C4-2B (cell line): ENCODE data around the gene DNAJB12.

Source experiments
- H3K27ac ChIP-seq: fragments of 450-650 bp; 2 replicates; pipeline ENCODE4 v1.5.1; 2017
- ZFX ChIP-seq: fragments of 450-650 bp; IDR thresholded peaks from 2 replicates; pipeline ENCODE4 v1.6.1; 2017
- TF ChIP-seq, protein P1 (sequence below): fragments of 450-650 bp; conservative IDR thresholded peaks from 2 replicates; pipeline ENCODE4 v1.5.1; 2017; ENCODE audit warnings: mild to moderate bottlenecking

The DNAJB12 gene

DNA sequence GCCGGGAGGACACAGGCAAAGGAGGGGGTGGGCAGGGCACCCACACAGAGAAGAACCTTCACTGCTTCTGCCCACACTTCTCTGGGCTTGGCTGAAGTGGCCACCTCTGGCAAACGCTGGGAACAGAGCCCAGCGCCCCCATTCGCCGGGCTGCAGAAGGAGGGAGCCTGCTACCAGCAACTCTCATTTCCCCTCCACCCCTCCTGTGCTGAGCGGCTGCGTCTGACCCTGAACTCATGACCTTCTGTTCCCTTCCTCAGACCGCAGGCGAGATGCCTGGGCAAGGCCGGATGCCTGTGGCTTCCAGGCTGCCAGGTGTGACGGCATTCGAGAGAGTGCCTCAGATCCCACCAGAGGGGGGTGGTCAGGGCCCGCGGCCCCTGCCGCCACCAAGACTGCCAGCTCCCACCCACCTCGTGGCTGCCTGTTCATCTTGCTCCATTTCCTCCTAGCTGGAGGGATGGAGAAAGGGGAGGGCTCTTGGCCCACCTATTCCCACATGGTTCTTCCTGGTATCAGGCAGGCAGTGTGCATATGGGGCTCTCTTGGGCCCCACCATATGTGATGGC lies 19.8 kb downstream of the DNAJB12 start:
- TF ChIP-seq, protein P1, sequence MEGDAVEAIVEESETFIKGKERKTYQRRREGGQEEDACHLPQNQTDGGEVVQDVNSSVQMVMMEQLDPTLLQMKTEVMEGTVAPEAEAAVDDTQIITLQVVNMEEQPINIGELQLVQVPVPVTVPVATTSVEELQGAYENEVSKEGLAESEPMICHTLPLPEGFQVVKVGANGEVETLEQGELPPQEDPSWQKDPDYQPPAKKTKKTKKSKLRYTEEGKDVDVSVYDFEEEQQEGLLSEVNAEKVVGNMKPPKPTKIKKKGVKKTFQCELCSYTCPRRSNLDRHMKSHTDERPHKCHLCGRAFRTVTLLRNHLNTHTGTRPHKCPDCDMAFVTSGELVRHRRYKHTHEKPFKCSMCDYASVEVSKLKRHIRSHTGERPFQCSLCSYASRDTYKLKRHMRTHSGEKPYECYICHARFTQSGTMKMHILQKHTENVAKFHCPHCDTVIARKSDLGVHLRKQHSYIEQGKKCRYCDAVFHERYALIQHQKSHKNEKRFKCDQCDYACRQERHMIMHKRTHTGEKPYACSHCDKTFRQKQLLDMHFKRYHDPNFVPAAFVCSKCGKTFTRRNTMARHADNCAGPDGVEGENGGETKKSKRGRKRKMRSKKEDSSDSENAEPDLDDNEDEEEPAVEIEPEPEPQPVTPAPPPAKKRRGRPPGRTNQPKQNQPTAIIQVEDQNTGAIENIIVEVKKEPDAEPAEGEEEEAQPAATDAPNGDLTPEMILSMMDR: no peak
- TF ChIP-seq ZFX: no peak
- no peak overlapping the region; the same call in 1 of the 2 replicates for H3K27ac ChIP-seq

DNA sequence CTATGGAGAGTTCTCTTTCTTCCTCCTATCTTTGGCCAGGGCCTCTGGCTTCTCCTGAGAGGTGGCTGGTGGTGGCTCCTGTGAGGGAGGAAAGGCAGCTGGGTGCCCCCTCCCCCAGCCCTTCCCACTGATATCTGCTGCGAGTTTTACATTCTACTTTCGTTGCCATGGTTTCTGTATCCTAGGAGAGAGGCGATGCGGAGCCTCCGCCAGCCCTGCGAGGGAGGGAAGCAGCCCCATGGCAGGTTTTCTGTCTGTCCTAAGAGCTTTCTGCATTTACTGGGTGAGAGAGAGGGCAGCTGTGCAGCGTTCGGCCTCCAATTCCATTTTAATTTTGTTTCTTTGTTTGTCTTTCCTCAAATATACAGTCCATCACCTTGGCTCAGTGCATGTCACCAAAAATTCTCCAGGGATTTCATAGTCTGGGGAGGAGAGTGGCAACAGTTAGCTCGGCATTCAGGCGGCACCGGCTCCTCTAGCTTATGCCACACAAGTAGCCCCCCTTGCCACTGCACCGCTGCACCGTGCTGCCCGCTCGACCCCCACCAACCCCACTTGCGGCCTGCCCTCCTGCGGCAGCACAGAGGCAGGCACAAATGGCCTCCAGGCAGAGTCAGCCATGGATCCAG lies 20.4 kb downstream of the DNAJB12 start:
- H3K27ac ChIP-seq: no peak overlapping the region; the same call in 1 of the 2 replicates
- TF ChIP-seq ZFX: no peak
- TF ChIP-seq, protein P1: no peak

DNA sequence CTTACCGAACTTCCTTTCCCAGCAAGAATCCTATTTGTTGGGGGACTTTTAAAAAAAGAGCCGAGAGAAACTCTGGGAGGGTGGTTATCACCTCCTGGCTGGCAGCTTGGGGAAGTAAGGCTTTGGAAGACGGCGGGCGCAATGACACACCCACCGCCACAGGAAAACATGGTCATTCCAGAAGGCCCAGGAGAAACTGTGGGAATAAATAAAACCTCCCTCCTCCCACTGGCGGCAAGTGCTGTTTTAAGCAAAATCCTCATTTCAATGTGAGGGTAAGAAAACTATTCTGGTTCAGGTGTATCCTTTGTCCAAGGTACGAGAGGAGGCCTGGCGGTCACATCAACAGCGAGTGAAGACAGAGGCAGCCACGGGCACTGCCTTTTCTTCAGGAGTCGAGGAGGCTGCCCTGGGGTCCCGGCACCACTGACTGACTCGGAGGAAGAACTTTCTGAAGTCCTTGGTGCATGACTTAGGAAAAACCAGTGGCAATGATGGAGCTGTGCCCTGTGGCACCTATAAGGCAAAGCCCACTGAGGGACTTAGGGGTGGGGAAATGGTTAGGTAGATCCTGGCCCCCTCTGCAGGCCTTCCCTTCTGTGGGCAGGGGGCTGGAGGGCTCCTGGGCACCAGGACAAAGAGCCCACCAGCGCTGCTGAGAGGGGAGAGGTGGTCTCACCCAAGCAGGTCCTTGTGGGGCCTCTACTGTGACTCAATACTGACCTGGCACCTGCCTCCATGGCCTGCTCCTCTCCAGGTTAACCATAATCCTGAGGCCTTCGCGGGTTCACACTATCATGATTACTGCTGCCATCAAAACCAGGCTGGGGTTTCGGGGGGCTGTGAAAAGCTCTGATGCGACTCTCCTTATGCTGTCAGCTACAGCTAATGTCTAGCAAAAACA lies 21.4 kb downstream of the DNAJB12 start:
- H3K27ac ChIP-seq: peak overlapping the region; percentile 91
- TF ChIP-seq, protein P1: no peak
- no peak for TF ChIP-seq ZFX

DNA sequence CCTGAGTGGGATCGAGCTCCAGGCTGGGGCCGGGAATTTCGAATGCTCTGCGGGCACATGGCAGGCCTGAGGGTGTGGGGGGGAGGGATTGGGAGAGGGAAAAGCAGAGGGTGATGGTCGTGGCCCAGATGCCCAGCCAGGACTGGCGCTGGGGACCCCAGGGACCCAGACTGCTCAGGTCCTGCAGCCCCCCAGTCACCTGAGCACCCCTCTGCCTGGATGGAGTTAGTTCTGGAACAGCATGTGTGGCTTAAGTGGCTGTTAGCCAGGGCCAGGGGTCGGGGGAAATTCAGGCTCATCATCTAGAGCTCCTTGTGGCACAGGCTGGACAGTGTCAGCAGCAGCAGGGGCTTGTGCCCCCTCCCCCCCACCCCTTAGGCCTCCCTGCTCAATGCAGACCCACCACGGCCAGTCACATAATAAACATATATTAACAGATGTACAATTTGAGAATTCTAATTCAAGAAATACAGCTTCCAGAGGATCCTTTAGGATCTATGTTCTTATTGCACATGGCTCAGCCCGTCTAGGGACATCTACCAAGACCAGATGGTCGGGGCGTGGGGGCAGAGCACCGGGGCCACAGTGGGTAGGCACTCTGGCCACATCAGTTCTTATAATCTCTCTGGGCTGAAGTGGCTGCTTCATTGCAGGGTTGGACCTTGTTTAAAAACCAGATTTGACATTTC lies 22.2 kb downstream of the DNAJB12 start:
- TF ChIP-seq, protein P1: no peak
- peak; percentile 32; the same call in 1 of the 2 replicates for TF ChIP-seq ZFX
- H3K27ac ChIP-seq: peak overlapping the region; percentile 91

DNA sequence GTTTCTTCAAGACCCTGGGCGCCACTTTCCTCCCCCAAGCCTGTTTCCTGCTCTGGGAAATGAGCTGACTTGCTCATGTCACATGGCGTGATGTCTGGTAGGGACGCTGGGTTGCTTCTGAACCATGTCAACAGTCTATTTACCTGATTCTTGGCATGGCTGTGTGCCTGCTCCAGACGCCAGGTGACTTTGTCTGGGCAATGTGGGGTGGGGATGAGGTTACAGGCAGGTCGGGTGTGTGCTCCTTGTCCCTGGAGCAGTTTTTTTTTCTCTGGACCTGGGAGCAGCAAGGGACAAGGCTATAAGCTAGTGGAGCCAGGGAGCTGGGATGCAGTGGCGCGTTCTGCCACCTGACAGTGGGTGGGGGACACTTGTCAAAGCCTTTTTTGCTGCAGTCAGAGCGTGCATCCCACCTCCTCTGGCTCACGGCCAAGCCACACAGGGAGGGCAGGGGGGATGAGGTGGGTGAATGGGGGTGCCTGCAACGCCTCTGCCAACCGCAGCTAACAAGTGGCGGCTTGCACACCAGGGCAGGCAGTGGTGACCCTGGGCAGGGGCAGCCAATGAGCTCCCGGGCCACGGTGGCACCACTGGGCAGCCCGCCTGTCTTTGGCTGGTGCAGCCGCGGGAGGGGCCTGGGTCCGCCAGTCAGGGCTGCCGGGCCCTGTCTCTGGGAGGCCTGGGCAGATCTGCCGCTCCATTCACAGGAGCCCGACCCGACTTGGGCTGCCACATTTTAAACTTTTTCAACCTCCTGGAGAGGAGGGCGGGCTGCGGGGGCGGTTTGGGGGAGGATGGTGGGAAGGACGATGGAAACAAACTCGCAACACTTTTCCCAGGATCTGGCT lies 22.9 kb downstream of the DNAJB12 start:
- H3K27ac ChIP-seq: peak overlapping the region; percentile 91
- TF ChIP-seq ZFX: no peak
- TF ChIP-seq, protein P1: peak; percentile 59

DNA sequence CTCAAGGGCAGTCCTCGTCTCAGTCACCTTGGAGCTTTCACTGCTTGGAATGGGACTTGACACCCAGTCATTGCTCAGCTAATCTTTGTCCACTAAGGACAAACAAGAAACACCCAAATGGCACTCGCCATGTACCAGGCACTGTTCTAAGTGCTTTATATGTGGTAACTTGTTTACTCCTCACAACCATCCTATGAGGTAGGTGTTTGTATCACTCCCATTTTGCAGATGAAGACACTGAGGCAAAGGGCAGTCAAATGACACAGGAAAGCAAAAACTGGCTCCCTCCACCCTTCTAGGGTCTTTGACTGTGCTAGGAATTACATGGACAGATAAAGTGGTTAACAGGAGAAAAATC lies 24.7 kb downstream of the DNAJB12 start:
- H3K27ac ChIP-seq: peak overlapping the region; percentile 91
- no peak for TF ChIP-seq ZFX
- TF ChIP-seq, protein P1: no peak
